Measurements from ENCODE around the gene SGTB.

- TF ChIP-seq CTCF (IDR thresholded peaks at IDR 0.05; ENCODE audit: control extremely low read depth in 1 of 3, insufficient read depth in 1 of 3, low read depth in 1 of 3, low read length in 3 of 3) (no peak), POLR2A (IDR thresholded peaks at IDR 0.05; ENCODE audit: control extremely low read depth in 1 of 2, low read depth in 2 of 2, low read length in 2 of 2) (no peak), CEBPB (IDR thresholded peaks at IDR 0.05; ENCODE audit: low read depth, low read length) (no peak), SP4 (IDR thresholded peaks at IDR 0.05; ENCODE audit: low read length) (no peak), RFX5 (IDR thresholded peaks at IDR 0.05; ENCODE audit: borderline replicate concordance, low read depth, low read length) (no peak), TCF12 (IDR thresholded peaks at IDR 0.05; ENCODE audit: low read depth, low read length) (no peak), MAX (IDR thresholded peaks at IDR 0.05) (no peak), E2F6 (IDR thresholded peaks at IDR 0.05) (no peak), MAFK (IDR thresholded peaks at IDR 0.05; ENCODE audit: low read depth, low read length) (no peak), USF2 (IDR thresholded peaks at IDR 0.05; ENCODE audit: low read length) (no peak), EZH2 (IDR thresholded peaks at IDR 0.05; ENCODE audit: low read depth, low read length, severe bottlenecking) (no peak), BACH1 (IDR thresholded peaks at IDR 0.05; ENCODE audit: low read length) (no peak), BCL11A (IDR thresholded peaks at IDR 0.05; ENCODE audit: low read depth in 2 of 2, low read length in 2 of 2) (no peak), RXRA (IDR thresholded peaks at IDR 0.05; ENCODE audit: insufficient read depth, low read depth, low read length) (no peak)
Measured at GRCh38 chr5:65682148-65682547, 39.8 kb downstream of the SGTB start.
